Spleen (tissue), 7 donors: ENCODE results near the gene GRAMD1B.

ENCODE experiments used
- CTCF ChIP-seq, 11 experiments: fragments of 200-600 bp in 7 of 11; fragments of 450-650 bp in 4 of 11; sonication (generic) in 4 of 11; IDR thresholded peaks in 8 of 11; conservative IDR thresholded peaks in 3 of 11; 1 replicate in 7 of 11; 2 replicates in 4 of 11; pipeline versions ENCODE4 v1.4.0 to v1.8.0; 2016 to 2021; ENCODE audit warnings: antibody characterized with exemption in 11 of 11, inconsistent platforms in 4 of 11, mild to moderate bottlenecking in 1 of 11
- POLR2A ChIP-seq, 3 donors: fragments of 450-650 bp; IDR thresholded peaks; one replicate each; pipeline ENCODE4 v1.5.1; 2017; ENCODE audit warnings: antibody characterized with exemption in 3 of 3, mild to moderate bottlenecking in 1 of 3
- POLR2AphosphoS5 ChIP-seq, 3 donors: sonication (generic); formaldehyde crosslinking; IDR thresholded peaks; one replicate each; pipeline ENCODE4 v1.5.1; 2017; ENCODE audit warnings: antibody characterized with exemption in 3 of 3
- donor health status: DM: no; HTN: no; CAD: no; lungs with moderate emphysema.
- donor health status: DM: no; HTN: no; CAD: no.
- donor health status: DM: no; HTN: no; CAD: no.

- TF ChIP-seq CTCF (IDR thresholded peaks at IDR 0.05 in 8 of 11, conservative IDR thresholded peaks at IDR 0.05 in 3 of 11) (no peak), POLR2AphosphoS5 (IDR thresholded peaks at IDR 0.05) (no peak), POLR2A (IDR thresholded peaks at IDR 0.05) (no peak)
Observed at GRCh38 chr11:123519797-123520193, 89.7 kb downstream of the GRAMD1B start.
